Testis (tissue), 2 donors: ENCODE results near the gene PFKL.
"Not testable (repeated sequence)": the region's sequence is repeated elsewhere in the genome, so short reads cannot be mapped to it uniquely, and the experiment has no call there.

Source experiments
- POLR2A ChIP-seq: fragments of 450-650 bp; IDR thresholded peaks from one replicate; pipeline ENCODE4 v1.6.1; 2017; ENCODE audit warnings: antibody characterized with exemption, mild to moderate bottlenecking, moderate library complexity
- TF ChIP-seq, protein P1 (sequence below), 3 experiments: fragments of 450-650 bp in 2 of 3; fragments of 200-600 bp in 1 of 3; sonication (generic) in 1 of 3; IDR thresholded peaks; one replicate each; pipeline ENCODE4 v1.5.1; 2016 to 2019; ENCODE audit warnings: antibody characterized with exemption in 3 of 3, mild to moderate bottlenecking in 2 of 3, moderate library complexity in 1 of 3

DNA sequence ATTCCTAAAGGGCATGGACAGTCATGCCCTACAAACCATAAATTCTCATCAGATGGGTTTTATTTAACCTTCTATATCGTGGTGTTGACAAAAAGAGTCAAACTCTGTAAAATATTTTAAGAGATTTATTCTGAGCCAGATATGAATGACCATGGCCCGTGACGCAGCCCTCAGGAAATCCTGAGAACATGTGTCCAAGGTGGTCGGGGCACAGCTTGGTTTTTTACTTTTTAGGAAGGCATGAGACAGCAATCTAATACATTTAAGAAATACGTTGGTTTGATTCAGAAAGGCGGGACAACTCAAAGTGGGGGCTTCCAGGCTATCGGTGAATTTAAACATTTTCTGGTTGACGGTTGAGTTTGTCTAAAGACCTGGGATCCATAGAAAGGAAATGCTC, 43.1 kb downstream of the PFKL start:
- TF ChIP-seq, protein P1, sequence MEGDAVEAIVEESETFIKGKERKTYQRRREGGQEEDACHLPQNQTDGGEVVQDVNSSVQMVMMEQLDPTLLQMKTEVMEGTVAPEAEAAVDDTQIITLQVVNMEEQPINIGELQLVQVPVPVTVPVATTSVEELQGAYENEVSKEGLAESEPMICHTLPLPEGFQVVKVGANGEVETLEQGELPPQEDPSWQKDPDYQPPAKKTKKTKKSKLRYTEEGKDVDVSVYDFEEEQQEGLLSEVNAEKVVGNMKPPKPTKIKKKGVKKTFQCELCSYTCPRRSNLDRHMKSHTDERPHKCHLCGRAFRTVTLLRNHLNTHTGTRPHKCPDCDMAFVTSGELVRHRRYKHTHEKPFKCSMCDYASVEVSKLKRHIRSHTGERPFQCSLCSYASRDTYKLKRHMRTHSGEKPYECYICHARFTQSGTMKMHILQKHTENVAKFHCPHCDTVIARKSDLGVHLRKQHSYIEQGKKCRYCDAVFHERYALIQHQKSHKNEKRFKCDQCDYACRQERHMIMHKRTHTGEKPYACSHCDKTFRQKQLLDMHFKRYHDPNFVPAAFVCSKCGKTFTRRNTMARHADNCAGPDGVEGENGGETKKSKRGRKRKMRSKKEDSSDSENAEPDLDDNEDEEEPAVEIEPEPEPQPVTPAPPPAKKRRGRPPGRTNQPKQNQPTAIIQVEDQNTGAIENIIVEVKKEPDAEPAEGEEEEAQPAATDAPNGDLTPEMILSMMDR (IDR thresholded peaks at IDR 0.05) = not testable (repeated sequence)
- TF ChIP-seq POLR2A = not testable (repeated sequence)
